GM12873 (cell line): ENCODE data around the gene NPPA.

Experiments used
- CTCF ChIP-seq: IDR thresholded peaks from 2 replicates; pipeline ENCODE4 v1.5.1; 2012; ENCODE audit warnings: low read depth, mild to moderate bottlenecking, moderate library complexity, low read length, control low read depth; ENCODE audit not compliant: insufficient read depth; ENCODE audit errors: missing control alignments

NPPA gene

DNA sequence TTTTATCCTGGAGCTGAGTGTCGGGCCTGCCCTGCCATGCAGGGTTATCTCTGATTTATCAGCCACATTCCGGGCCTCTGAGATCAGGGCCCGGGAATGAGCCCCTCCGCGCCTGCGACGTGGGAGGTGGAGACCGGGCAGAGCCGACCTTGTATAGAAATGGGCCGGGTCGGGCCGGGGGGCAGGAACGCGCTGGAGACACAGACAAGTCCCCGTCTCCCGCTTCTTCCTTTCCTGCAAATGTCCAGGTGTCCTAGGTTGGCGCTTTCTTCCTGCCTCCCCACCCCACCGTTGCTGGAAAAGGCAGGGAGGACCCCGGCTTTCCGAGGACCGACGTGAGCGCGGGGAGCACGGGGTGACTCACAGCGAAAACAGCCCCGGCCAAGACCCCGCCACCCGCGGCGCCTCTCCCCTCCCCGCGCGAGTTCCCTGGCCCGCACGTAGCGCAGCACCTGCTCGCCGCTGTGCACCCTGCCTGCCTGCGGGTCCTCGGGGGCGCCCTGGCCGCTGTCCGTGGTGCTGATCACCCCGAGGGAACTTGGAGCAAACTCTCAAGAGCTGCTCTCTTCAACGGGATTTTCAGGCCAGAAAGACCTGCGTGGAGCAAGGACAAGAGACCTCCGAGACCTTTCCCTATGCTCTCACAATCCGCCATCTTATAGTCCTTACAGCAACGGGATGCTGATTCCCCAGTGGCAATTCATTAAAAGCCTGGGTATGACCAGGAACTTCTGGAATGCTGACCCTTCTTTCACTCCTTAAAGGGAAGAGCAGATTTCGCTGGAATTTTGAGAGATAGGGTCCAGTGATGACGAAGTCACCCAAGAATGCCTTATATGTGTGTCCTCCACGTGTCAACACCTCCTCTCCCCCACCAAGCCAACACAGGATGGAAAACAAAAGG, 11.6 kb upstream of the NPPA start:
- peak; percentile 52 for TF ChIP-seq CTCF

DNA sequence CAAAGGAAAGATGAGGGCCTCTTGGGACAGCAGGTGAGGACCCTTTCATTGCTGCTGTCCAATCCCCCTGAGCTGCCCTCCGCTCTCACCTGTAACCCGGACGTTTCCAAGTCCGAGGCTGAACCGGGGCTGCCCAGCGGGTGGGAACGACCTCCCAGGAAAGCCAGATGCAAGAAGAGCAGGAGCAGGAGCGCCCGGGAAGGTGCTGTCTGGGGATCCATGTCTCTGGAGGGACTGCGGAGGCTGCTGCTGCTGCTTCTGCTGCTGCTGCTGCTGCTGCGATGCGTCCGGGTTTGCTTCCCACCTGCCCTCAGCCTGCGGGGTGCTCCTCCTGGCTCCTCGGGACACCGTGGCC, 11.0 kb upstream of the NPPA start, which contains the start of gene NPPB:
NPPB (minus strand) TSS at position 333 of the 355 bp plus-strand sequence; CDS start at position 221, 112 bp downstream.
- TF ChIP-seq CTCF, result no peak

GRCh38 chr1:11858158-11858557, 10.6 kb upstream of the NPPA start:
- TF ChIP-seq CTCF, result no peak

- TF ChIP-seq CTCF, result no peak
Measured at GRCh38 chr1:11857164-11857851, 9.7 kb upstream of the NPPA start.

GRCh38 chr1:11856698-11857097, 9.1 kb upstream of the NPPA start:
- no peak for TF ChIP-seq CTCF

- no peak for TF ChIP-seq CTCF
Measured at GRCh38 chr1:11855430-11855829, 7.8 kb upstream of the NPPA start.

GRCh38 chr1:11854519-11854918, 6.9 kb upstream of the NPPA start:
- TF ChIP-seq CTCF, result no peak
